Measurements from ENCODE around the gene PRKAG2. TPM values are rescaled to one million over a fixed set of nuclear protein-coding genes. Genes with fewer than 3 reads are reported as not detected.
A peak's percentile ranks its signal among the peaks of the same experiment; 100 is the strongest.

The PRKAG2 gene
- total and polyA plus RNA-seq, 2 of the 8 experiments (the other 6 are each of a cell fraction or from before 2014, with no cell fraction given): 7.5 to 18.1 TPM

- no peak overlapping the region for H3K56ac ChIP-seq (replicated peaks; ENCODE audit: insufficient read length, low read depth, low read length)
- no peaks in the 10 kb centered on the region for H3K79me1 ChIP-seq (ENCODE audit: low read depth, low read length)
- H4K20me1 ChIP-seq (replicated peaks in 1 of 2; ENCODE audit: control insufficient read depth in 1 of 2, insufficient read depth in 2 of 2, low read length in 2 of 2): peaks cover 0 to under 1% of the 10 kb centered on the region in 2 experiments
- no peak overlapping the region for H3K23ac ChIP-seq (ENCODE audit: insufficient read length)
- peak overlapping the region; percentile 27; the same call in 1 of the 2 replicates for H2BK12ac ChIP-seq (ENCODE audit: low read depth, low read length)
- H3K36me3 ChIP-seq (ENCODE audit: control insufficient read depth in 2 of 4, insufficient read depth in 4 of 4, low read length in 3 of 4): no peaks in the 10 kb centered on the region; a peak in 1 of 8 replicates
- no peak overlapping the region for H4K5ac ChIP-seq (ENCODE audit: insufficient read length, low read depth, low read length)
- no peak overlapping the region for H4K8ac ChIP-seq (ENCODE audit: extremely low read depth, insufficient read depth, low read length)
- no peak overlapping the region for H3K4ac ChIP-seq (replicated peaks; ENCODE audit: insufficient read length, low read depth, low read length)
- H2AFZ ChIP-seq (ENCODE audit: low read length): no peak overlapping the region
- H4K91ac ChIP-seq (replicated peaks; ENCODE audit: insufficient read length, low read length): no peak overlapping the region
- FAIRE-seq (no peak), DNase-seq (ENCODE audit: low read depth in 1 of 2, low spot score in 2 of 2) (no peak)
- no peak for TF ChIP-seq ZNF274 (IDR thresholded peaks at IDR 0.05; ENCODE audit: borderline replicate concordance, extremely low read depth, low read length)
- no peak for TF ChIP-seq RBBP5 (IDR thresholded peaks at IDR 0.05; ENCODE audit: borderline replicate concordance, low read depth, low read length)
- TF ChIP-seq YY1 (IDR thresholded peaks at IDR 0.05; ENCODE audit: low read depth, low read length): no peak
- no peak for TF ChIP-seq ATF3 (IDR thresholded peaks at IDR 0.05; ENCODE audit: insufficient read depth, low read depth, low read length)
- TF ChIP-seq BACH1 (IDR thresholded peaks at IDR 0.05; ENCODE audit: low read length): no peak
- no peak for TF ChIP-seq SRF (IDR thresholded peaks at IDR 0.05; ENCODE audit: low read depth, low read length)
- TF ChIP-seq GABPA (IDR thresholded peaks at IDR 0.05; ENCODE audit: borderline replicate concordance, insufficient read depth, low read length): no peak
- TF ChIP-seq NANOG (IDR thresholded peaks at IDR 0.05; ENCODE audit: insufficient read depth, low read depth, low read length, poor library complexity, severe bottlenecking): no peak
- CTCF ChIA-PET (ENCODE audit: partially characterized antibody): interaction anchor here (0.6 to 4.4 kb wide), 18 partner anchors 8 to 147 kb away, joined by 3 to 43 read pairs (median 6); no protein-coding TSS in a partner anchor
- no peaks in the 10 kb centered on the region; the same call in 1 of the 2 replicates for H3K23me2 ChIP-seq (ENCODE audit: low read depth, low read length)
- H3K79me2 ChIP-seq (ENCODE audit: control insufficient read depth in 1 of 2, insufficient read depth in 2 of 2, low read length in 2 of 2): no peaks in the 10 kb centered on the region
- H3K18ac ChIP-seq (ENCODE audit: extremely low read depth, low read length): no peak overlapping the region
- H2BK120ac ChIP-seq (replicated peaks; ENCODE audit: low read depth, low read length): no peak overlapping the region
- no peak overlapping the region for H2BK20ac ChIP-seq (ENCODE audit: low read length)
- H3K4me1 ChIP-seq (replicated peaks in 1 of 4; ENCODE audit: control insufficient read depth in 3 of 4, insufficient read depth in 4 of 4, low read length in 3 of 4): peaks cover 0 to 3% (median under 1%) of the 10 kb centered on the region in 4 experiments; a peak in 3 of 7 replicates
- H2AK5ac ChIP-seq (ENCODE audit: low read depth, low read length): no peak overlapping the region
- no peak overlapping the region for H3K4me3 ChIP-seq (ENCODE audit: extremely low read depth in 1 of 4, insufficient read depth in 2 of 4, low read depth in 3 of 4, low read length in 4 of 4)
- H3K4me2 ChIP-seq (ENCODE audit: insufficient read depth in 1 of 2, low read depth in 2 of 2, low read length in 2 of 2): no peak overlapping the region
- no peak overlapping the region for H3K14ac ChIP-seq (ENCODE audit: insufficient read length)
- POLR2A ChIA-PET (ENCODE audit: partially characterized antibody): no interaction called here
- no peaks in the 10 kb centered on the region; a peak in 3 of 7 replicates for H3K27me3 ChIP-seq (replicated peaks in 1 of 4; ENCODE audit: control insufficient read depth in 3 of 4, extremely low read depth in 1 of 4, insufficient read depth in 3 of 4, low read length in 3 of 4)
- H3K9me3 ChIP-seq (ENCODE audit: insufficient read depth in 2 of 2, low read depth in 1 of 2, low read length in 1 of 2): no peaks in the 10 kb centered on the region
- WGBS, 2 experiments (ENCODE audit: extremely low coverage in 1 of 2, insufficient coverage in 1 of 2, insufficient read length in 1 of 2, insufficient replicate concordance in 2 of 2, low coverage in 1 of 2, low lambda C conversion rate in 2 of 2, missing lambda C conversion rate in 1 of 2): 78% methylated on average over 15 of the region's 15 CpGs; no CpG with 5 or more reads in 1 of the 2 experiments
- no peak overlapping the region for H3K9ac ChIP-seq (replicated peaks in 1 of 4; ENCODE audit: extremely low read depth in 1 of 4, low read depth in 3 of 4, low read length in 3 of 4)
- H2BK5ac ChIP-seq (ENCODE audit: low read depth, low read length): no peak overlapping the region
- no peak overlapping the region for H3K27ac ChIP-seq (ENCODE audit: low read depth, low read length)
- H2BK15ac ChIP-seq (ENCODE audit: low read length): no peak overlapping the region
These were observed 172.5 kb downstream of the PRKAG2 start for GRCh38 chr7:151704299-151704959.

Measured in H1 (cell line).